ENCODE results near the gene DNAH8.

DNAH8 gene

DNA sequence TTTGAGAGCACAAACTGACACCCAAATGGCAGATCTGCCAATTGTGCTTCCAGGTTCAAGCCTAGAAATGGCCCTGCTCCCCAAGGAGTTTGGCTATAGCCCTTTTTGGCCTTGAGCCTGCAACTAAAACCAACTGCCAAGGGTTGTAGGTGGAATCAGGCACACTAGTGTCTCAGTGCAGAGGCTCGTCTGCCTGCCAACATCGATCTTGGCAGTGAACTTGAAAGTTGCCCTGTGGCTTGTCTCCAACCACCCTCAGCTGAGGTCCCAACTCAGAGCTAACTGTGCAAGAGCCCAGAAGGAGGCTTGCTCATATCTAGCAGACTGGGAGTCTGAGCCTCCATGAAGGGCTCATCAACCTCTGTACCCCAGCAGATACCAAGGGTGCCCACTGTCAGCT is 240.8 kb downstream of the DNAH8 start:
- in situ Hi-C loops (cut with MboI; ENCODE audit: low sequenced_read_pairs): no loop called here

DNA sequence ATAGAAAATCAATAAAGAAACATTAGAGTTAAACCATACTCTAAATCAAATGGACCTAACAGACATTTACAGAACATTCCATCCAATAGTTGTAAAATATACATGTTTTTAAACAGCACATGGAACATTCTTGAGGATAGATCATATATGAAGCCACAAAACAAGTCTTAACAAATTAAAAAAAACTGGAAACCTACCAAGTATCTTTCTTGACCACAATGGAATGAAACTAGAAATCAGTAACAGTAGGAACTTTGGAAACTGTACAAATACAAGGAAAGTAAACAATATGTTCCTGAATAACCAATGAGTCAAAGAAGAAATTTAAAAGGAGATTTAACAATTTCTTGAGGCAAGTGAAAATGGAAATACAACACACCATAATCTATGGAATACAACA is 242.3 kb downstream of the DNAH8 start:
- in situ Hi-C loops (cut with MboI; ENCODE audit: low sequenced_read_pairs): no loop called here

GRCh38 chr6:38959138-38959537 is 244.0 kb downstream of the DNAH8 start:
- in situ Hi-C loops (cut with MboI; ENCODE audit: low sequenced_read_pairs): no loop called here

- in situ Hi-C loops (cut with MboI; ENCODE audit: low sequenced_read_pairs): no loop called here
Observed at GRCh38 chr6:38968702-38969149, 253.6 kb downstream of the DNAH8 start.

- in situ Hi-C loops (cut with MboI; ENCODE audit: low sequenced_read_pairs): no loop called here
Observed at GRCh38 chr6:38973178-38974057, 258.3 kb downstream of the DNAH8 start.

DNA sequence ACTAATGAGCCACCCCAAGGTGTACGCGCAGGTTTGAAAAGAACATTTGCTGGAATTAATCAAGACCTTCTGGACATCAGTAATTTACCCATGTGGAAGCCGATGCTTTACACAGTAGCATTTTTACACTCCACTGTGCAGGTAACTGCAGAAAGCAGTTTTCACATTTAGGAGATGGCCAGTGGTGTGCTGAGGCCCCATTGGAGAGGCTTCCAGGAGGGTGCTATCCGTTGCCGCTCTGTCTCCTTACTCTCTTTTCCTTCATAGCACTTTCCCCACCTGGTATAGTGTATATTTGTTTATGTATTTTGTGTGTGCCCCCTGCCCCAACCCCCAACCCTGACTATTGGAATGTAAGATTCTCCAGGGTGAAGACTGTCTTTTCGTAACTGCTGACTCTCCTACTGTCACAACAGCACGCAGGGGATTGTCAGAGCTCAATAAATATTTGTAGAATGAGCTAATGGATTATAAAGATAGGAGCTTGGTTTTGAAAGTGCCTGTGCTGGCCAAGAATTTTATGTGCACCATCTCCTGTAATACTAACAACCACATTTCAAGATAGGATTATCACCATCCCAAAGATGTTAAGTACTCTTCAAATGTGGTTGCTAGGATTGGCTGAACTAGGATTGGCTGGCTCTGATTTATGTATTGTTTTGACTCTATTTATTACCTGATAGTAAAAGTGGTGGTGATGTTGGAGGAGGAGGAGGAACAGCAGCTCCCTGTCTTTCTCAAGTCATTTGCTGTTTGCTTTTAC is 259.5 kb downstream of the DNAH8 start:
- in situ Hi-C loops (cut with MboI; ENCODE audit: low sequenced_read_pairs): no loop called here

- in situ Hi-C loops (cut with MboI; ENCODE audit: low sequenced_read_pairs): no loop called here
Observed at GRCh38 chr6:38975621-38976049, 260.5 kb downstream of the DNAH8 start.

DNA sequence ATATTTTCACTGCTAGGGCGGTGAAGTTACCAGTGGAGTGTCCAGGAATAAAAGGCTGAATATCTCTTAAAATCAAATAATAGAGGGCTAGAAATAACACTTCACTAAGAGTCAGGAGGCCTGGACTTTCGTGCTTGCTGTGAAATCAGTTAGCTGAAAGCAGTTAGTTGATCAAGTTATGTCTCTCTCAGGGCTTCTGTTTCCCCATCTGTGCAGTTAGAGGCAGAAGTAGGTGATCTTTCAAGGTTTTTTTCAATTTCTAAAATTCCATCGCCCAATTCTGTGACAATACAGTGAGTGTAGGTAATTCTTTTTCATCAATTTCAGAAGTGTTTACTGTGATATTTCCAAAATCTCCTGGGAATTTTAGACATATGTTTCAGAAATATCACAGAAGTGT is 260.9 kb downstream of the DNAH8 start:
- in situ Hi-C loops (cut with MboI; ENCODE audit: low sequenced_read_pairs): no loop called here

GRCh38 chr6:38976801-38977500 is 261.8 kb downstream of the DNAH8 start:
- in situ Hi-C loops (cut with MboI; ENCODE audit: low sequenced_read_pairs): no loop called here

DNA sequence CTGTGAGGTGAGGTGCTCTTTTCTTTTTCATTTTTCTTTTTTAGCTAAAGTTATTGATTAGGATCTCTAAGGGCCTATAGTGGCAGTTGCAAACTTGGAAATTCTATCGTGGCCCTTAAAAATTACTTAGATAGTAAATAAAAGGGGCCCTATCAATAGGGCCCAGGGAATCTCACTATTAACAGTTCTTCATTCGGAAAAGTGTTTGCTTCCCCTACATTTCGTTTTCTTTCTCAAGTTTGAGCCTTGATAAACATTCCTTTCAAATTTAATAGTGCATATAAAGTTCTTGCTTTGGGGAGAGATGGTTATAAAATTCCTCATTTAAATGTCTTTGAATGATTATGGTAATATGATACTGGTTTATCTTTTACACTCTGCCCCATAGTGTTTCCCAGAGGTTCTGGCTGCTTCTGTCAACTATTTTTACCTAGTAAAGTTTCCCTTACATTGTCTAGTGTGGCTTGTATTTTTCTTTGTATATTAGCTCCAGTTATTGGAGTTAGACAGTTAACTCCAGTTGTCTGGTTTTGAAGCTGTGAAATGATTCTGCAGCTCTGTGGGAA is 263.1 kb downstream of the DNAH8 start:
- in situ Hi-C loops (cut with MboI; ENCODE audit: low sequenced_read_pairs): no loop called here

DNA sequence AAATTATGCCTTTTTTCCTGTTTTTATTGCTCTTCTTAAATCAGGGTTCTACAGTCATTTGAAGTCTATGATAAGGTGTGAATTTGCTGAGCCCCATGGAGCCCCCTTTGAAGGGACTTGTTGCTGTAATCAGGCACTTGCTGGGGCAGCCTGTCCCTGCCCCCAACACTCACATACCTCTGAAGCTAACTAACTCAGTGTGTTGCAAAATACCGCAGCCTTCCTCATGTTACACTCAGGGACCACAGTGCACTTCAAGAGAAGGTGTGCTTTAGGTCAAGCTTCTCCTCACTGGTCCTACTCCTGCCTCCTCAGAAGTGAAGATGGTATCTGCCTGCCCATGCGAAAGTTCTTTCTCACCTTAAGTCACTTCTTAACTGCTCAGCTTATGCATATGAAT is 267.4 kb downstream of the DNAH8 start:
- in situ Hi-C loops (cut with MboI; ENCODE audit: low sequenced_read_pairs): no loop called here

DNA sequence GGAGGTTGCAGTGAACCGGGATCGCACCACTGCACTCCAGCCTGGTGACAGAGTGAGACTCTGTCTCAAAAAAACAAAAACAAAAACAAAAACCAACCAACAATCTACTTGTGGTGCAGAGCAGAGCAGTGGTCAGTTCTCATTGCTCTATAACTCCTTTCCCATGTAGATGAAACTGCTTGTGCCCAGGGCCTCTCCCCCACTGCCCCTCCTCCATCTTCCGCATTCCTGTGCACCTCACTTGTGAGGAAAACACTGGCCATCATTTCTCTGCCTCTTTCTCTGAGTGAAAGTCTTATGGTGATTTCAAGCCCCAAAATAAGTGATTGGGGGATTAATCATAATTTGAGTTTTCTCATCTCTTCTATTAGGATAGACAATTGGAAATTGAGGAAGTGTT is 269.6 kb downstream of the DNAH8 start:
- in situ Hi-C loops (cut with MboI; ENCODE audit: low sequenced_read_pairs): no loop called here

DNA sequence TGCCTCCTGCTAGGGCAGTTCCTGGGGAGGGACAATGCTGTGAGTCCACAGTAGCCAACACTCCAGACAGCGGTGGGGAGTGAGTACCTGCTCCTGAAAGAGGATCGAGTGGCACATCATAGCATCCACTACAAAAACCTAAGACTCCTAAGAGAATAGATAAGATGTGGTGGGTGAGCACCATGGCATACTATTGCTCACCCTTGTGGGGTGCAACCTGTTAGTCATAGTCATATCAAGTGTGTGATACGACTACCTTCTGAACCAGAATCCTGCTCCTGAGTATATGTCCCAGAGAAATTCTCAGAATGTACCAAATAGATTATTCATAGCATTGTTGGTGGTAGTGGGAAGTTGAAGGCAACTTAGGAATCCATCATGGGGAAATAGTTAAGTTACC is 270.7 kb downstream of the DNAH8 start:
- in situ Hi-C loops (cut with MboI; ENCODE audit: low sequenced_read_pairs): no loop called here

- in situ Hi-C loops (cut with MboI; ENCODE audit: low sequenced_read_pairs): no loop called here
Observed at GRCh38 chr6:38987503-38987902, 272.4 kb downstream of the DNAH8 start.

DNA sequence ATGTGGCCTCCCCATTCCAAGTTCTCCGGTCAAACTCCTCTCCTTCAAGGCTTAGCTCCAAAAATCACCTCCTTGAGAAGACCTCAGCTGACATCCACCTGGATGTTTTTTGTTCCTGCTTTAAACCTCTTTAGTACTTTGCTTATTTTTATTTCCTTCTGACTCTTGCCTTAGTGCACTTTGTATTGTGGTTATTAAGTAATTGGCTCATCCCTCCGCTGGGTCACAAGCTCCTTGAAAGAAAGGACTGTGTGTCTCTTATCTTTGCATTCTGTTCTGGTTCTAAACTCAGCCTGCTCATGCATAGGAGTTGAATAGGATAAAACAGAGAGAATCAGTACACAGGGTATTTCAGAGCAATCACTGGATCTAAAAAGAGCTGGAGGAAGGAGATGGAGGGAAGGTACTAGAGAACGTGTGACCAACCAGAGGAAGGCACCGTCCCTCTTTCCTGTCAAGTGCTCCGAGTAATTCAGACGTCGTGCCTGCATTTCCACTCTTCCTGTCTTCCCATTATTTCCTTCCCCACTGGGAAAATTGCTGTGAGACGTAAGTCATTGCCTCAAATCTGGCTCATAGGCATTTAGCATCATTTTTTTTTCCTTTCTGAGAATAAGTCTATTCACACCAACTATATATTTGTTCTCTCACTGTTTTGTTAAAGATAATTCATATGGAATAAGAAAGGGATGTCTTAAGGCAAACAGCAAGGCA is 273.8 kb downstream of the DNAH8 start:
- in situ Hi-C loops (cut with MboI; ENCODE audit: low sequenced_read_pairs): no loop called here

DNA sequence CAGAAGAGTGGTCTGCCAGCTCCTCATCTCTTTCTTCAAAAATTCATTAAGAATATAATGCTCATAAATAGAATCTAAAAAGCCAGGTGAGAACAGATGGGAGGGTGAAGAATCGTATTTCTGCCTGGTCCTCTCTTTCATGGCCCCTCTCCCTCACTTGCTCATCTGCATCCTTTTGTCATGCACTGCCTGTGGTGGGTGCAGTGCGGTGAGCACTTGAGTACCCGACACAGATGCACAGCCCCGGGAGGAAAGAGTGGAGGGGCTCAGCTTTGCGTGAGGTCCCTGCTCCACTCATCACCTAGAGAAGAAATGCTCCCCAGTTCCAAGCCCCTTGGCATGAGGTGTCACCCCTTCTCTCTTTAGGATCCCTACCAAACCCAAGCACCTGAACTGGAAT is 275.4 kb downstream of the DNAH8 start:
- in situ Hi-C loops (cut with MboI; ENCODE audit: low sequenced_read_pairs): no loop called here

DNA sequence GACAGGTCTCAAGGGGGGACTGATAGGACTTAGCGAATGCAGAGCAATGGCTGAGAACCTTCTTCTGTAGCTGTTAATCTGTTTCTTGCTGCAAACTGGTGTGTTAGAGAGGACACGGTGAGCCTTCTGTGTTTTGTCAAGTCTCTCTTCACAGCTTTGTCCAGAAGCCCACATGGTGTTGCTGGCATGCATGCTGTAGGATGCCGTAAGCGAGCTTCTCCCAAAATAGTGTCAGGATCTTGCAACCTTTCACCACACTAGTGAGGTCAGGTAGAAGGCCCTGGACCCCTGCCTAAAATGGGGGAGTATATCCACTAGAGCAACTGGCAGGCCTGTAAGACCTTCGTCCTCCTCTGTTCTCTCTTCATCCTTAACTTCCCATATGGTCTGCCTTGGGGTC is 281.6 kb downstream of the DNAH8 start:
- in situ Hi-C loops (cut with MboI; ENCODE audit: low sequenced_read_pairs): no loop called here

GRCh38 chr6:38997128-38997761 is 282.1 kb downstream of the DNAH8 start:
- in situ Hi-C loops (cut with MboI; ENCODE audit: low sequenced_read_pairs): no loop called here

DNA sequence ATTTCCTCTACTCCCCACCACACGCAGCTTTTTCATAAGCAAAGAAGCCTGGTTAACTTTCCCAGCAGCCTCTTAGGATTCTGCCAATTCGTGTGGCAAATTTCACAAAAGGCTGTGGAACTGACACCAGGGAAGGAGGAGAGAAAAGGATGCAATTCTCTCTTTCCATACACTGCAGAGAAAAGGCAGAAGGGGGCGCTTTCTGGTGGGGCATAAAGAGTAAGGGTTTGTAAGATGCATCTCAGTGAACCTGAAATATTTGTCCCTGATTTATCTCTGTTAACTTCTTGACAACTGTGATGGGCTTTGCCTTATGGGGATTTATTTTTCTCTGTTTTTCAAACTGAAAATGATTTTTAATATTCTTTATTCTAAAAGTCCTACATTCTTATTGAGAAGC is 288.0 kb downstream of the DNAH8 start:
- in situ Hi-C loops (cut with MboI; ENCODE audit: low sequenced_read_pairs): no loop called here

- in situ Hi-C loops (cut with MboI; ENCODE audit: low sequenced_read_pairs): no loop called here
Observed at GRCh38 chr6:39003492-39003891, 288.4 kb downstream of the DNAH8 start.
